Naive thymus-derived CD8-positive, alpha-beta T cell (primary cell): ENCODE results near the gene CCP110. TPM values are rescaled to one million over a fixed set of nuclear protein-coding genes. Genes with fewer than 3 reads are reported as not detected.
"Not testable (repeated sequence)": the region's sequence is repeated elsewhere in the genome, so short reads cannot be mapped to it uniquely, and the experiment has no call there.

ENCODE experiments used
- ATAC-seq, 2 donors: fragments of 150-1000 bp; cut with Tn5 transposase in 1 of 2; sonication (Bioruptor Pico), chemical (Tn5 transposase) in 1 of 2; 1 replicate in 1 of 2; 2 replicates in 1 of 2; pipeline ENCODE4 v1.10.0; 2021; ENCODE audit warnings: mild to moderate bottlenecking in 2 of 2, moderate library complexity in 2 of 2
- POLR2A ChIA-PET: fragments of 350-600 bp; sonication (Branson Sonifier 250); formaldehyde crosslinking; loops from one replicate; lab custom pipeline; 2021; ENCODE audit warnings: antibody characterized with exemption; lab: Charles Lee
- DNase-seq, 10 donors: peaks; one replicate each; pipeline versions ENCODE4 v3.0.0 to v3.0.0-alpha.2; 2020 to 2022
- H3K27ac Mint-ChIP-seq, 10 donors: one replicate each; pipeline ENCODE4 v1.8.0; 2020 to 2022; ENCODE audit warnings: mild to moderate bottlenecking in 10 of 10, mixed read lengths in 10 of 10, moderate library complexity in 4 of 10, inconsistent platforms in 1 of 10
- H3K27me3 Mint-ChIP-seq, 5 donors: one replicate each; pipeline ENCODE4 v1.8.0; 2021 to 2022; ENCODE audit warnings: mixed read lengths in 5 of 5
- H3K36me3 Mint-ChIP-seq, 3 donors: one replicate each; pipeline ENCODE4 v1.8.0; 2020 to 2022; ENCODE audit warnings: mixed read lengths in 3 of 3, mild to moderate bottlenecking in 2 of 3, inconsistent platforms in 1 of 3
- H3K4me1 Mint-ChIP-seq, 4 donors: one replicate each; pipeline ENCODE4 v1.8.0; 2021 to 2022; ENCODE audit warnings: mixed read lengths in 4 of 4
- H3K4me3 Mint-ChIP-seq, 10 donors: one replicate each; pipeline ENCODE4 v1.8.0; 2020 to 2022; ENCODE audit warnings: mild to moderate bottlenecking in 10 of 10, mixed read lengths in 10 of 10, moderate library complexity in 6 of 10, inconsistent platforms in 1 of 10
- H3K9me3 Mint-ChIP-seq, 9 donors: one replicate each; pipeline ENCODE4 v1.8.0; 2020 to 2022; ENCODE audit warnings: mixed read lengths in 9 of 9, mild to moderate bottlenecking in 3 of 9, inconsistent platforms in 1 of 9, moderate library complexity in 1 of 9
- polyA plus RNA-seq, 3 donors: library from polyadenylated mRNA; unstranded; fragments of 300-500 nt; fragmentation: Illumina TruSeq; gene quantifications; one replicate each; pipeline ENCODE4 v1.2.3, GENCODE V29; 2021
- total RNA-seq, 8 experiments: library from RNA in 2 of 8; stranded (reverse) in 2 of 8; gene quantifications; one replicate each; pipeline ENCODE4 v1.2.3 and lab custom pipeline; 2021 to 2026

CCP110 gene
- total and polyA plus RNA-seq, 5 experiments from 2014 or later, result 7.5 to 20.5 (median 11.3) TPM

DNA sequence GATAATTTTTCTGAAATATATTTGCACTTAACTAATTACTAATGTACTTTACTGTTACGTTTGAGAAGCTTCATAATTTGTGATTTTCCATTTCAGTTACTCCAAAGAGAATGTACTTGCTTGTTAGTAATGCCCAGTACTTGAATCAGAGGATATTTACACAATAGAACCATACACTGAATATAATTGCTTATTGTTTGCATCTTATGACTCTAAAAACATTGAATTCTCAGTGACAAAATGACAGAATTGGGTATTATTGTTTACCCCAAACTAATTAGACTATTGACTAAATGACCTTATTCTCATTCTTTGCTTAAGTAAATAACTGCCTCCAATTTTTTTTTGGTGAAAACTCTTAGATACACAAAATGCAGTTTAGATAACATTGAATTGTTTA, 8.9 kb downstream of the CCP110 start:
- Mint-ChIP-seq H3K36me3 (peaks cover 0 to 62% (median 16%) of the 10 kb centered on the region in 3 donors), H3K9me3 (no peaks in the 10 kb centered on the region), H3K4me1 (peaks cover 0 to 2% (median 0%) of the 10 kb centered on the region in 4 donors), H3K4me3 (no peak overlapping the region), H3K27me3 (no peaks in the 10 kb centered on the region), H3K27ac (no peak overlapping the region)
- DNase-seq (no peak), ATAC-seq (no peak)
- POLR2A ChIA-PET, result no interaction called here

DNA sequence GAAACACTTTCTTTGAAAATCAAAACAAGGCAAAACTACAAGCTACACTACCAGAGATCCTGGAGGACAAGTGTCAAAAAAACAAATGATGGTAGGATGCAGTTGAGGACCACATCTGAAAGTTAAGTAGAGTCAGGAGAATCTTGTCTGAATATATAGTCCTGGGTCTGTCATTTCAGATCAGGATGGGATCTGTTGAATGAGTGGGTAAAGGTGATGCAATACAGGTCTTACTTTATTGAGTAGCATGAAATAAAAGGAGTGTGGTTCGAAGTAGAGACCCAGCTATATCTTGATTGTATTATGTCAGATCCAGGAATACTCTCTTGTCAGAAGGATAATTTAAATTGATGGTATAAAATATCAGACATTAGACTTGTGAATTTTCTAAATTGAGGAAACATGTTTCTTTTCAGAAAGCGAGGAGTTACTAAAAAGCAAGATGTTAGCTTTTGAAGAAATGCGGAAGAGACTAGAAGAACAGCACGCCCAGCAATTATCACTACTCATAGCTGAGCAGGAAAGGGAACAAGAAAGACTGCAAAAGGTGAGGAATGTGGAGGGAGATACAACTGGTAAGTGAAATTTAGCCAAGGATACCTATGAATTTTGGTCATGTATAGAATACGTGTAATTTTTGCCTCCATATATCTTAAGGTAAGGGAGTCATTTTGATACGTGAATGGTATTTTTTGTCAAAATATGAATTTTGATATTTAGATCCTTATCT, 16.7 kb downstream of the CCP110 start:
- no peak overlapping the region for H3K27ac Mint-ChIP-seq
- peaks cover 0 to 2% (median 0%) of the 10 kb centered on the region in 9 donors for H3K9me3 Mint-ChIP-seq
- H3K36me3 Mint-ChIP-seq, result peaks cover 7 to 72% (median 40%) of the 10 kb centered on the region in 3 donors
- H3K27me3 Mint-ChIP-seq, result no peaks in the 10 kb centered on the region
- no peaks in the 10 kb centered on the region for H3K4me1 Mint-ChIP-seq
- DNase-seq, result no peak
- H3K4me3 Mint-ChIP-seq, result no peak overlapping the region
- POLR2A ChIA-PET, result interaction anchor here (1.3 kb wide), 1 partner anchor 17 kb away, joined by 3 read pairs; the partner anchor contains the start of gene CCP110
- ATAC-seq, result no peak

DNA sequence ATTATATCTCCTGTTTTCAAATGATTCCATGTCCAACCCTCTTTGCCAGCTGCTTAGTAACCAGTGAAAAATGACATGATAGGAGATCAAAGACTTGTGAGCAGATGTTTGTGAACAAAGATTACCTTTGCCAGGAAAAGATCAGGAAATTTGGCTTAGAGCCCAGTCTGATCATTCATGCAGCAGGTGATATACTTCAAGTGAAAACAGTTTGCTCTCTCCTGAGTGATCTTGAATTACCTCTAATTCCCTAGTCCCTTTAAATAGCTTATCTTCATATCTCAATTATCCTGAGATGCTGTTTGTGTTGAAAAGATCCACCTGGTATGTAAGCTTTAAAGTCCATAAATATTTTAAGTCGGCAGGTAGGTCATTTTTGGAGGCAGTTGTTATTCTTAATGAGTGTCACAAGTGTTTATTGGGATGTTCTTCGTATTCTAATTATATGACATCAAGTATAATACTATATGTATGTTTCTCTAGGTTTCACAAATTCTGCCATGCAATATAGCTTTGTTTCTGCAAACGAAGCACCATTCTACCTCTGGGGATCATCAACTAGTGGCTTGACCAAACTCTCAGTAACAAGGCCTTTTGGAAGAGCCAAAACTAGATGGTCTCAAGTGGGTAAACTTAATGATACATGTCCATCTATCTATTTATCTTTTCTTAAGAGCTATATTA, 18.5 kb downstream of the CCP110 start:
- POLR2A ChIA-PET, result no interaction called here
- H3K4me1 Mint-ChIP-seq, result no peaks in the 10 kb centered on the region
- ATAC-seq (no peak), DNase-seq (no peak)
- H3K4me3 Mint-ChIP-seq, result no peak overlapping the region
- peaks cover 7 to 62% (median 35%) of the 10 kb centered on the region in 3 donors for H3K36me3 Mint-ChIP-seq
- peaks cover 0 to 2% (median 0%) of the 10 kb centered on the region in 9 donors for H3K9me3 Mint-ChIP-seq
- no peaks in the 10 kb centered on the region for H3K27me3 Mint-ChIP-seq
- H3K27ac Mint-ChIP-seq, result peak overlapping the region in 1 of 10 donors; percentile 41

DNA sequence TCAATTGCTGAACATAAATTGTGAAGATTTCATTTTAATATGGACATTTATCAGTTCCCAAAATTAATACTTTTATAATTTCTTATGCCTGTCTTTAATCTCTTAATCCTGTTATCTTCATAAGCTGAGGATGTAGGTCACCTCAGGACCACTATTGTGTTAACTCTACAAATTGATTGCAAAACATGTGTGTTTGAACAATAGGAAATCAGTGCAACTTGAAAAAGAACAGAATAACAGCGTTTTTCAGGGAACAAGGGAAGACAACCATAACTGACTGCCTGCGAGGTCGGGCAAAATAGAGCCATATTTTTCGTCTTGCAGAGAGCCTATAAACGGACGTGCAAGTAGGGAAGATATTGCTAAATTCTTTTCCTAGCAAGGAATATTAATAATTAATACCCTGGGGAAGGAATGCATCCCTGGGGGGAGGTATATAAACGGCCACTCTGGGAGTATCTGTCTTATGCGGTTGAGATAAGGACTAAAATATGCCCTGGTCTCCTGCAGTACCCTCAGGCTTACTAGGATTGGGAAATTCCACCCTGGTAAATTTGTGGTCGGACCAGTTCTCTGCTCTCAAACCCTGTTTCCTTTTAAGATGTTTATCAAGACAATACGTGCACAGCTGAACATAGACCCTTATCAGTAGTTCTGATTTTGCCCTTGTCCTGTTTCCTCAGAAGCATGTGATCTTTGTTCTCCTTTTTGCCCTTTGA, 19.7 kb downstream of the CCP110 start:
- H3K27me3 Mint-ChIP-seq, POLR2A ChIA-PET: not testable (repeated sequence)
- peaks cover 7 to 64% (median 33%) of the 10 kb centered on the region in 3 donors for H3K36me3 Mint-ChIP-seq

DNA sequence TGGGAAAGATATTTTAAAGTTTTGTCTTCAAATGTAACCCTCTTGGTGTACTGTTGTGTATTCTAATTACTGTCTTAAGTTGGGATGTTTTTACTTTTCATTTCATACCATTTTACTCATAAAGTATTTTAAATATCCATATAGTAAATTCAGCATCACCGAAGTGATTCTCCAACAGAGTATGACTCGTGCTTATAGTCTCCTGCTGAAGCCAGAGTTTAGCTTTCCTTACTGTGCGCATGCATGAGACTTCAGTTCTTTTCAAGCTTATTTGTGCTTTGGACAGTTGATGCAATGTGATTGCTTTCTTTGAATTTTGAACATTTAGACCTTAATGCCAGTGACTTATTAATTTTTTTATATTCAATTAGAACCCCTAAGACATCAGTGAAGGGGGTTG, 24.4 kb downstream of the CCP110 start:
- no peak overlapping the region for H3K4me3 Mint-ChIP-seq
- H3K4me1 Mint-ChIP-seq, result no peaks in the 10 kb centered on the region
- no peaks in the 10 kb centered on the region for H3K27me3 Mint-ChIP-seq
- POLR2A ChIA-PET, result no interaction called here
- H3K27ac Mint-ChIP-seq, result no peak overlapping the region
- peaks cover 0 to 2% (median 0%) of the 10 kb centered on the region in 9 donors for H3K9me3 Mint-ChIP-seq
- DNase-seq (no peak), ATAC-seq (no peak)
- peaks cover 7 to 49% (median 18%) of the 10 kb centered on the region in 3 donors for H3K36me3 Mint-ChIP-seq

More for the DNA sequence above, 19.7 kb downstream of the CCP110 start:
- H3K4me1 Mint-ChIP-seq, H3K27ac Mint-ChIP-seq, DNase-seq, ATAC-seq, H3K9me3 Mint-ChIP-seq, H3K4me3 Mint-ChIP-seq: not testable (repeated sequence)

DNA sequence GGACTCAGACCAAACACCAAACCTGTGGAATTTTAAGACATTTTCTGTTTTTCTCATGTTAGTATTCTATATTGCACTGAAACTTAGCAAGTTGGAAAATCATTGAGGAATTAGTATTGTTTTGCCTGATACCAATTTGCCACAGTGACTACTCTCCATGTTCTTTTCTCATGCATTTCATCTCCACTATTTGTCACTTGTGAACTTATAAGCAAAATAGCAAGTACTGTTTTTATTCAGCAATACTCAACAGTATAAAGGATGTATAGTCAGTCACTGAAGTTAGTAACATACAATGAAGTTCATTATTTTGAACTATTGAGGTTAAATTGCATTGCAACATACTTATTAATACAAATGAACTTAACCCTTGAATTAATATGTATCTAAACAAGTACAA, 25.9 kb downstream of the CCP110 start:
- Mint-ChIP-seq H3K36me3 (peaks cover 0 to 34% (median 6%) of the 10 kb centered on the region in 3 donors), H3K4me3 (no peak overlapping the region), H3K9me3 (no peaks in the 10 kb centered on the region), H3K4me1 (peaks cover 0 to 7% (median 2%) of the 10 kb centered on the region in 4 donors), H3K27me3 (no peaks in the 10 kb centered on the region), H3K27ac (no peak overlapping the region)
- POLR2A ChIA-PET, result no interaction called here
- no peak for DNase-seq
- no peak for ATAC-seq

DNA sequence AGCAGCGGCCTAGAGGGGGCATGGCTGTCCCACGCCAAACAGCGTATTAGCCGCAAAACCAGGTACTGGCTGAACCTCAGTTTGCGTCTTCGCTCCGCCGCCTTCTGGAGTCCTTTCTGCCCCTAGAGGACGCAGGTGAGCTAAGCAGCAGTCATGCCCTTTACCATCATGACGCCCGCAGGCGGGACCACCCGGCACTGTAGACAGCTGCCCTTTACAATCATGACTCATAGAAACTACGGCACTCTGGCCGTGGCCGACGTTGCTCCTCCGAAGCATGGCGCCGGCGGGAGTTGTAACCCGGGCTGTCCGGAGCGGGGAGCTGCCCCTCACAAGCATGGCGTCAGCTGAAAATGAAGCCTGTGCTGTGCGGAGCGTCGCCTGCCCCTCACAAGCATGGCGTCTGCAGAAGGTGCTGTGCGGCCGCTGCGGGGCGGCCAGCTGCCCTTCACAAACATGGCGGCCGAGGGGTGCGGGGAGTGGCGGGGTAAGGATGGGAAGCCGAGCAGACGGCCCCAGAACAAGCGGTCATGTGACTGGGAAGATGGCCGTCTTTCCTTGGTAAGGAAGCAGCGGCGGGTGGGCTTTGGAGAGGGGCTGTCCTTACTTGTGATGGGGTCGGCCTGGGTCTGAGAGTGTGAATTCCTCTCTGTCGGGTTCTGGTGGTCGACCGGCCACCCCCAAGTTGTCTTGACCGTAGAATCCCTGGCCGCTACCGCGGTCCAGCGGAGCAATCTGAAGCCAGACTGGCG, 31.6 kb downstream of the CCP110 start, which contains the start of gene VPS35L:
Gene VPS35L, plus strand, starts transcription at position 518 of the 752 bp plus-strand sequence. Its CDS starts 27 bp downstream, at position 545.
- no peaks in the 10 kb centered on the region for H3K27me3 Mint-ChIP-seq
- peak within 1 kb of the TSS; percentile 85 to 98 (median 96) for H3K27ac Mint-ChIP-seq
- POLR2A ChIA-PET, result interaction anchor here (0.8 to 3.3 kb wide), 12 partner anchors 25 to 1186 kb away, joined by 3 to 33 read pairs (median 4); partner anchors contain the start of genes ARL6IP1, CCP110, COQ7 and GDE1
- no peaks in the 10 kb centered on the region for H3K9me3 Mint-ChIP-seq
- H3K36me3 Mint-ChIP-seq, result peaks cover 0 to 10% (median 0%) of the 10 kb centered on the region in 3 donors
- ATAC-seq, result peak; percentile 93 to 94
- H3K4me3 Mint-ChIP-seq, result peak within 1 kb of the TSS; percentile 91 to 99 (median 96)
- DNase-seq, result peak; percentile 90 to 98 (median 96)
- peaks cover 7 to 35% (median 18%) of the 10 kb centered on the region in 4 donors for H3K4me1 Mint-ChIP-seq

DNA sequence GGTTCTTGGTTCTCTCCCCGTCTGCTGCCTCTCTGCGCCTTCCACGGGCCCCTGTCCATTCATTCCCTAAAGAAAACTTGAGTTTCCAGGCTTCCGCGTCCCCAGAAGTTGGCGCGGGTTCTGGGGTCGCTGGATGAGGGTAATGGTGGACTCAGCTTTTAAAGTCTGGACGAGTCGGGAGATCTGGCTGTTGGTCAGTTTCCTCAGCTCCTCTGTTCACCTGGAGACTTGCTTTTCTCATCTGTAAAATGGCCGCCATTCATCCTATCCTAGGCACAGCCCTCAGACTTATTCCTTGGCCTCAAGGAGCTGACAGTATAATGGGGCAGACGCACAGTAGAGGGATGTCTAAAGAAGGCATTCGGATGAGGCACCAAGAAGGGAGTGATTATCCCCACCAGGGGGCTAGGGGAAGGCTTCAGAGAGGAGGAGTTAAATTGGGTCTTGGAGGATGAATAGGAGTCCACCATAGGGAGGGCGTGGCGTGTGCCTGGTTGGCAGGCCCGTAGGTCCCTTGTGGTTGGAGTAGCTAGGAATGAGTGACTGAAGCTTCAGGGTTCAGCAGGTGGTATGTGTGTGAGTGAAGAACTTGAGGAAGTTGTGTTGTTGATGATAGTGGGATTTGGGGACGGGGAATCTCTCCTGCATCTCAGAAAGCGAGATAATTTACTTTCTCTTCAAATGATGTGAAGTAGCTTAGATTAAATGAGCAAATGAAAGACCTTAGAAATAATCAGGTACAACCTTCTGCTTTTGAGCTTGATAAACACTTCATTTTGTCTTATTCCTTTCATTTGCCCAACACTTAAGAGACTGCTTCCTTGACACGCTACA, 32.4 kb downstream of the CCP110 start:
- DNase-seq (peak in 3 of 10 donors; percentile 19 to 23 (median 22)), ATAC-seq (no peak)
- no peaks in the 10 kb centered on the region for H3K27me3 Mint-ChIP-seq
- H3K36me3 Mint-ChIP-seq, result peaks cover 0 to 7% (median 0%) of the 10 kb centered on the region in 3 donors
- peak overlapping the region; percentile 91 to 99 (median 96) for H3K4me3 Mint-ChIP-seq
- no peaks in the 10 kb centered on the region for H3K9me3 Mint-ChIP-seq
- H3K27ac Mint-ChIP-seq, result peak overlapping the region; percentile 85 to 98 (median 96)
- H3K4me1 Mint-ChIP-seq, result peaks cover 7 to 35% (median 18%) of the 10 kb centered on the region in 4 donors
- POLR2A ChIA-PET, result interaction anchor here (0.7 to 3.3 kb wide), 12 partner anchors 27 to 767 kb away, joined by 3 to 33 read pairs (median 4); partner anchors contain the start of genes ARL6IP1, CCP110, COQ7 and GDE1

DNA sequence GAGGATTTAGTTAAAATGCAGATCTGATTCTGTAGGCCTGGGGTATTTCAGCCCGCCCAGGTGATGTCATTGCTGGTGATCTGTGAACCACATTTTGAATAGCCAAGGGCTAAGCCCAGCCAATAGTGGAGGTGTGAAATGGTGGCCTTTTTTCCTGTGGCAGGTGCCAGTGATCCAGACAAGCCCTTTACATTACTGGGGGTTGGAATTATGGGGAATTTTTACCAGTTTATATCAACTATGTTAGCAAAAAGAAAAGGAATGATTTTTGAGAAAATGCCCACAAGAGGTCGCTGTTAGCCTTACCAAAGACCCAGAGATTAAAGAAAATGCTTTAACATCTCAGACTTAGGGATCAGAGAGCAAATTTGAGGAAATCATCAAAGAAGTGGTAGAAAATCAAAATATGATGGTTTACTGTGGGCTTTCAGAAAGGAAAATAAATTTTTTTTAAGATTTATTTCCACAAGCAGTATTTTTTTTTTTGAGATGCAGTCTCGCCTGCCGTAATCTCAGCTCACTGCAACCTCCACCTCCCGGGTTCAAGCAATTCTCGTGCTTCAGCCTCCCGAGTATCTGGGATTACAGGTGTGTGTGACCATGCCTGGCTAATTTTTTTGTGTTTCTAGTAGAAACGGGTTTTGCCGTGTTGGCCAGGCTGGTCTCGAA, 35.6 kb downstream of the CCP110 start:
- H3K4me3 Mint-ChIP-seq, result peak overlapping the region in 1 of 10 donors; percentile 39

DNA sequence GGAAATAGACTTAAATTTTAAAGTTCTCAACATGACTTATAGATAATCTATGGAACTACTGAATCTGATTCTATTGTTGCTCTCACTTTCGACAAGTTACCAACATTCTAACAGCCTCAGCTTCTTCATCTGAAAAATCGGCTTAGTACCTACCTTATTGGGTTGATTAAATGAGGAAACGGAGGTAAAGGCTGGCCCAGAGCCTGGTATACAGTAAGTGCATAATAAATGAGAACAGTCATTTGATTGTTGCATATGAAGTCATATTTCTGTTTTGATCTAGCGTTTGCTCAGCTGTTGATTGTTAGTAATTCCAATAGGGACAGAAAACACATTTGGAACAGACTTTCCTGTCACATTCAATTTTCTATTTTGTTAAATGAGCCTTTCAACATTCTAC, 36.3 kb downstream of the CCP110 start:
- peaks cover 3 to 11% (median 5%) of the 10 kb centered on the region in 3 donors for H3K36me3 Mint-ChIP-seq
- POLR2A ChIA-PET, result interaction anchor here (0.7 kb wide), 1 partner anchor 334 kb away, joined by 3 read pairs; no protein-coding TSS in a partner anchor

More for the DNA sequence above, 35.6 kb downstream of the CCP110 start:
- Mint-ChIP-seq H3K27me3 (no peaks in the 10 kb centered on the region), H3K9me3 (peaks cover 0 to 5% (median 0%) of the 10 kb centered on the region in 9 donors), H3K4me1 (peaks cover 9 to 31% (median 23%) of the 10 kb centered on the region in 4 donors), H3K27ac (no peak overlapping the region), H3K36me3 (peaks cover 0 to 7% (median 5%) of the 10 kb centered on the region in 3 donors)
- POLR2A ChIA-PET, result interaction anchor here (0.7 to 1.6 kb wide), 2 partner anchors 327 to 334 kb away, joined by 3 to 8 read pairs; no protein-coding TSS in a partner anchor
- DNase-seq (peak in 7 of 10 donors; percentile 17 to 59 (median 32)), ATAC-seq (no peak)

More for the DNA sequence above, 36.3 kb downstream of the CCP110 start:
- Mint-ChIP-seq H3K4me1 (peaks cover 9 to 26% (median 21%) of the 10 kb centered on the region in 4 donors), H3K9me3 (peaks cover 0 to 5% (median 0%) of the 10 kb centered on the region in 9 donors), H3K27ac (no peak overlapping the region), H3K4me3 (no peak overlapping the region), H3K27me3 (no peaks in the 10 kb centered on the region)
- DNase-seq (no peak), ATAC-seq (no peak)
